Aorta (tissue), 5 donors: ENCODE measurements around the gene PDE3A. TPM values are rescaled to one million over a fixed set of nuclear protein-coding genes. Genes with fewer than 3 reads are reported as not detected.

ENCODE experiments used
- ATAC-seq: fragments of 200-7000 bp; cut with Tn5 transposase; one replicate; pipeline ENCODE4 v1.9.1; 2022; ENCODE audit warnings: moderate library complexity; ENCODE audit not compliant: low FRiP score
- DNase-seq, 2 donors: peaks; one replicate each; pipeline ENCODE4 v3.0.0-alpha.2; 2020
- H3K27ac ChIP-seq, 2 donors: one replicate each; pipeline ENCODE4 v1.5.1; 2013; ENCODE audit warnings: low read length in 2 of 2, mild to moderate bottlenecking in 2 of 2, moderate library complexity in 2 of 2, control low read depth in 1 of 2, inconsistent platforms in 1 of 2, low read depth in 1 of 2
- H3K27me3 ChIP-seq, 2 donors: one replicate each; pipeline ENCODE4 v1.6.1; 2013; ENCODE audit warnings: control low read depth in 1 of 2, low read length in 1 of 2, mild to moderate bottlenecking in 1 of 2, moderate library complexity in 1 of 2; ENCODE audit not compliant: insufficient read depth in 2 of 2, control insufficient read depth in 1 of 2
- H3K36me3 ChIP-seq, 2 donors: one replicate each; pipeline ENCODE4 v1.6.1; 2013; ENCODE audit warnings: control low read depth in 1 of 2, low read length in 1 of 2, mild to moderate bottlenecking in 1 of 2; ENCODE audit not compliant: insufficient read depth in 2 of 2, control insufficient read depth in 1 of 2
- H3K4me1 ChIP-seq, 2 donors: one replicate each; pipeline ENCODE4 v1.6.1; 2013; ENCODE audit warnings: low read length in 2 of 2, control low read depth in 1 of 2, mild to moderate bottlenecking in 1 of 2, moderate library complexity in 1 of 2; ENCODE audit not compliant: insufficient read depth in 2 of 2, control insufficient read depth in 1 of 2
- H3K4me3 ChIP-seq, 2 donors: one replicate each; pipeline ENCODE4 v1.5.1; 2013; ENCODE audit warnings: low read length in 2 of 2, control low read depth in 1 of 2, mild to moderate bottlenecking in 1 of 2
- H3K9me3 ChIP-seq: one replicate; pipeline ENCODE4 v1.6.1; 2013; ENCODE audit warnings: mild to moderate bottlenecking, low read length; ENCODE audit not compliant: control insufficient read depth
- WGBS, 2 donors: extraction: QIAGEN DNeasy Blood & Tissue Kit; methylation state at CpG; one replicate each; pipeline ENCODE4 v1.1.7; 2013; 5-methylcytosine and 5-hydroxymethylcytosine counted together
- intact Hi-C, 2 donors: fragments of 100-400 bp; cut with DNase I; formaldehyde crosslinking; loops; one replicate each; pipeline versions ENCODE4 v1.14.2 to v1.15.0; 2022
- polyA plus RNA-seq, 2 donors: library from polyadenylated mRNA; stranded (reverse); fragments of 200-250 nt; gene quantifications; one replicate each; pipeline ENCODE4 v1.2.3, GENCODE V29; 2013
- total RNA-seq, 2 donors: library from RNA; stranded (reverse); fragmentation: NEBNext Ultra II Directional; extraction: Animal tissue kit (Norgen Biotek cat#: 25700); gene quantifications; one replicate each; pipeline ENCODE4 v1.2.1, GENCODE V29; 2021
- donor health status: healthy with polysubstance abuse.
- donor health status: Bipolar disorder and iron deficiency.
- donor health status: DM: no; HTN: no; CAD: no.
- donor health status: DM: no; HTN: no; CAD: no.
- donor health status: DM: yes; HTN: yes; CAD: no.

PDE3A gene
- total and polyA plus RNA-seq, 4 donors = 7.4 to 99.3 (median 62.4) TPM

DNA sequence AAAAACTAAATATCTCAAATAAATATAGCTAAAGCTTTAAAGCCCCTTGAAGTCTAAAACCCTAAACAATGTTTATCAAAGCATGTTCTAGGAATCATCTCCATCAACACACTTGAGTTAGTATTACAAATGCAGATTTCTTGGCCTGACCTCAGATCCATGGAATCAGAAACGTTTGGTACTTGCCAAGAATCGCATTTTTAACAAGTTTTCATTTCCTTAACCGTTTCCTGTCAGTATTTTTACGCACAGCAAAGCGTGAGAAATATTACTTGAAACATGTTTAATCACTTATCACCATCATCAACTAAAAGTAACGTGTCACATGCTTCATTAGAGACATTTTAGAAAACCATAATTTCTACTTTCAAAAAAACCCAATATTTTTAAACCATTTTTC lies 336.5 kb downstream of the PDE3A start:
- no peaks in the 10 kb centered on the region for H3K4me1 ChIP-seq
- no peaks in the 10 kb centered on the region for H3K9me3 ChIP-seq
- H3K27ac ChIP-seq = no peak overlapping the region
- H3K4me3 ChIP-seq = no peak overlapping the region
- H3K27me3 ChIP-seq = no peaks in the 10 kb centered on the region
- no peaks in the 10 kb centered on the region for H3K36me3 ChIP-seq
- 16 to 19% methylated on average over 6 of the region's 6 CpGs for WGBS, 2 donors
- intact Hi-C loops = no loop called here
- no peak for DNase-seq
- no peak for ATAC-seq

GRCh38 chr12:20711846-20712245 lies 343.5 kb downstream of the PDE3A start:
- Histone ChIP-seq H3K4me3 (no peak overlapping the region), H3K27me3 (no peaks in the 10 kb centered on the region), H3K36me3 (no peaks in the 10 kb centered on the region), H3K27ac (no peak overlapping the region), H3K4me1 (no peaks in the 10 kb centered on the region), H3K9me3 (no peaks in the 10 kb centered on the region)
- DNase-seq (no peak), ATAC-seq (no peak)
- WGBS, 2 donors = 62 to 67% methylated on average over 3 of the region's 3 CpGs
- intact Hi-C loops = no loop called here

GRCh38 chr12:20716037-20716436 lies 347.7 kb downstream of the PDE3A start:
- no peak overlapping the region for H3K27ac ChIP-seq
- 65 to 76% methylated on average over 2 of the region's 2 CpGs for WGBS, 2 donors
- no peaks in the 10 kb centered on the region for H3K9me3 ChIP-seq
- no peaks in the 10 kb centered on the region for H3K4me1 ChIP-seq
- no peak for ATAC-seq
- no peaks in the 10 kb centered on the region for H3K36me3 ChIP-seq
- H3K4me3 ChIP-seq = no peak overlapping the region
- H3K27me3 ChIP-seq = no peaks in the 10 kb centered on the region
- no peak for DNase-seq
- intact Hi-C loops = no loop called here

GRCh38 chr12:20716985-20717384 lies 348.6 kb downstream of the PDE3A start:
- no peak overlapping the region for H3K27ac ChIP-seq
- DNase-seq (no peak), ATAC-seq (no peak)
- WGBS, 2 donors = 27 to 28% methylated on average over 1 of the region's 1 CpG
- intact Hi-C loops = no loop called here
- H3K4me3 ChIP-seq = no peak overlapping the region
- H3K9me3 ChIP-seq = no peaks in the 10 kb centered on the region
- no peaks in the 10 kb centered on the region for H3K27me3 ChIP-seq
- H3K36me3 ChIP-seq = no peaks in the 10 kb centered on the region
- H3K4me1 ChIP-seq = no peaks in the 10 kb centered on the region

DNA sequence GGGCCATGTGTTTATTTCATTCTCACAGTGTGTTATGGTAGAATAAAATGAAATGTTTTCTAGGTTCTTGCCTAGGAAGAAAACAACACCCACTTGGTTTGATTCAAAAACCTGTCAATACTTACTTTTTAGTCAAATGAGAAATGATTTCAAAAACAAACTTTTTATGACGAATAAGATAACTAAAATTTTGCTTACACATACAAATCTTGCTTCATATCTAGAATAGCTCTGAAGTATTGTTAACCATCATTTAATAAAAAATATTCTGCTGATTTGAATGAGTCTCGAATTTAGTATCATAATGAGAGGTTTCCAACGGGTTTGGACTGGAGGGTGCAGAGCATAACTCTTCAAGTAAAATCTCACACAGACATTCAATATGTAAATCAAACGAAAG lies 350.0 kb downstream of the PDE3A start:
- H3K4me3 ChIP-seq = no peak overlapping the region
- no peaks in the 10 kb centered on the region for H3K27me3 ChIP-seq
- DNase-seq = no peak
- H3K4me1 ChIP-seq = no peaks in the 10 kb centered on the region
- no peak for ATAC-seq
- WGBS, 2 donors = 92 to 94% methylated on average over 4 of the region's 4 CpGs
- H3K27ac ChIP-seq = no peak overlapping the region
- H3K36me3 ChIP-seq = no peaks in the 10 kb centered on the region
- intact Hi-C loops = no loop called here
- no peaks in the 10 kb centered on the region for H3K9me3 ChIP-seq

DNA sequence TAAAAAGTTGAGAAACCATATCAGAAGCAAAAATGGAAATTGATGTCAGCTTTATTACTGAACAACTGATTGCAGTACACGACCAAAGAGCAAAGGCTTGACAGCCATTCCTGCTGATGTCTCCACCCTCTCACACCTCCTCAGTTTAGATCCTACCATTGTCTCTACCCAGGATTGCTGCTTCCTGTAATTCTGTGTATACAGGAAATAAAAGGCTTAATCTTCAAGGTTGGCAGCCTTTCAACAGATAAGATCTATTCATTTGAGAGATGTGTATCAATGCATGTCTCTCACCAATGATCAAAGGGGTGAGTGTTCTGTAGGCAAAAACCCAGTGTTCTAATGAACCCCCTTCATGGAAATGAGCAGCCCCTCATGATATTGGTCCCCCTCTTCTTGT lies 353.8 kb downstream of the PDE3A start:
- Histone ChIP-seq H3K36me3 (no peaks in the 10 kb centered on the region), H3K4me1 (no peaks in the 10 kb centered on the region), H3K27me3 (no peaks in the 10 kb centered on the region), H3K4me3 (no peak overlapping the region), H3K27ac (no peak overlapping the region), H3K9me3 (no peaks in the 10 kb centered on the region)
- DNase-seq (no peak), ATAC-seq (no peak)
- intact Hi-C loops = no loop called here
- 71 to 79% methylated on average over 1 of the region's 1 CpG for WGBS, 2 donors

DNA sequence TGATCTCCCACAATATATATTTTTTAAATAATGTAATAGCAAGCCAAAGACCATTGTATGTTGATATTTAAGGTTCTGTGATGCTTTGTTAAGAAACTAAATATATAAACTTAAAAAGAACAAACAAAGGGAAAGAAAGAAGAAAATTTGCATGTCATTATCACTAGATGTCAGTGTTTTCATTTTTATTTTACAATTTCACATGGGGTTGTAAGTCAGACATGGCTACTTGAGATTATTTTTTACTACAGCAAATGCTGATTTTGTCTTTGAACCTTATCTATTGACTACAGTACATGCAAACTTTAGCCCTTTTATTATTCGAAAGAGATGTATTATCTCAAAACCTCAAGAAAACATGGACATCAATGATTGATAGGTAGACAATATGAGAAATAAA lies 362.9 kb downstream of the PDE3A start:
- ATAC-seq = no peak
- Histone ChIP-seq H3K9me3 (no peaks in the 10 kb centered on the region), H3K27me3 (no peaks in the 10 kb centered on the region), H3K27ac (no peak overlapping the region), H3K36me3 (no peaks in the 10 kb centered on the region), H3K4me1 (no peaks in the 10 kb centered on the region), H3K4me3 (no peak overlapping the region)
- WGBS, 2 donors = 33% methylated on average over 1 of the region's 1 CpG
- DNase-seq = no peak
- intact Hi-C loops = loop anchor here in 1 of 2 donors (10.0 kb wide), 1 partner anchor 334 kb away; no protein-coding TSS in a partner anchor
